WTC11 (cell line): ENCODE measurements around the gene RNF208. TPM values are rescaled to one million over a fixed set of nuclear protein-coding genes. Genes with fewer than 3 reads are reported as not detected.

ENCODE experiments used
- ATF1 ChIP-seq: sonication (generic); formaldehyde crosslinking; IDR thresholded peaks from 2 replicates; pipeline ENCODE4 v1.8.1; 2023; ENCODE audit warnings: mild to moderate bottlenecking, moderate library complexity, missing genetic modification reagents
- E2F1 ChIP-seq: sonication (generic); formaldehyde crosslinking; IDR thresholded peaks from 2 replicates; pipeline ENCODE4 v1.8.0; 2022; ENCODE audit warnings: mild to moderate bottlenecking, missing genetic modification reagents
- E2F5 ChIP-seq: sonication (generic); formaldehyde crosslinking; IDR thresholded peaks from 2 replicates; pipeline ENCODE4 v1.8.1; 2022; ENCODE audit warnings: mild to moderate bottlenecking, moderate library complexity, missing genetic modification reagents
- FOXP1 ChIP-seq: sonication (generic); formaldehyde crosslinking; IDR thresholded peaks from 2 replicates; pipeline ENCODE4 v1.8.0; 2022; ENCODE audit warnings: missing genetic modification reagents, mild to moderate bottlenecking, moderate library complexity, borderline replicate concordance
- FOXP4 ChIP-seq: sonication (generic); formaldehyde crosslinking; IDR thresholded peaks from 2 replicates; pipeline ENCODE4 v1.8.0; 2022; ENCODE audit warnings: mild to moderate bottlenecking, missing genetic modification reagents
- GRHL2 ChIP-seq: fragments of 250-450 bp; sonication (Bioruptor Pico); IDR thresholded peaks from 2 replicates; pipeline ENCODE4 v1.8.0; 2022; ENCODE audit warnings: mild to moderate bottlenecking, moderate library complexity; ENCODE audit not compliant: insufficient replicate concordance, severe bottlenecking
- HMGA2 ChIP-seq: fragments of 250-450 bp; sonication (Bioruptor Pico); IDR thresholded peaks from 2 replicates; pipeline ENCODE4 v1.4.0; 2021; ENCODE audit warnings: mild to moderate bottlenecking, moderate library complexity
- HMGXB4 ChIP-seq: sonication (generic); formaldehyde crosslinking; IDR thresholded peaks from 2 replicates; pipeline ENCODE4 v1.8.1; 2023; ENCODE audit warnings: mild to moderate bottlenecking, moderate library complexity, missing genetic modification reagents
- IRF1 ChIP-seq: sonication (generic); formaldehyde crosslinking; IDR thresholded peaks from 2 replicates; pipeline ENCODE4 v1.8.0; 2023; ENCODE audit warnings: missing genetic modification reagents
- JUN ChIP-seq: sonication (generic); formaldehyde crosslinking; IDR thresholded peaks from 2 replicates; pipeline ENCODE4 v1.8.0; 2023; ENCODE audit warnings: mild to moderate bottlenecking, missing genetic modification reagents
- NFE2L1 ChIP-seq: sonication (generic); formaldehyde crosslinking; IDR thresholded peaks from 2 replicates; pipeline ENCODE4 v1.8.1; 2023; ENCODE audit warnings: missing genetic modification reagents
- NFYB ChIP-seq: sonication (generic); formaldehyde crosslinking; conservative IDR thresholded peaks from 2 replicates; pipeline ENCODE4 v1.8.0; 2022; ENCODE audit warnings: low read depth, missing genetic modification reagents
- OVOL2 ChIP-seq: fragments of 250-450 bp; sonication (Bioruptor Pico); IDR thresholded peaks from 2 replicates; pipeline ENCODE4 v1.9.0; 2021; ENCODE audit warnings: mild to moderate bottlenecking, borderline replicate concordance
- RELA ChIP-seq: sonication (generic); formaldehyde crosslinking; IDR thresholded peaks from 2 replicates; pipeline ENCODE4 v1.8.1; 2022; ENCODE audit warnings: missing genetic modification reagents, mild to moderate bottlenecking, borderline replicate concordance
- SP1 ChIP-seq: sonication (generic); formaldehyde crosslinking; conservative IDR thresholded peaks from 2 replicates; pipeline ENCODE4 v1.8.1; 2022; ENCODE audit warnings: missing genetic modification reagents
- TEAD4 ChIP-seq: sonication (generic); formaldehyde crosslinking; IDR thresholded peaks from 2 replicates; pipeline ENCODE4 v1.8.0; 2022; ENCODE audit warnings: mild to moderate bottlenecking, missing genetic modification reagents
- TP53 ChIP-seq: sonication (generic); formaldehyde crosslinking; IDR thresholded peaks from 2 replicates; pipeline ENCODE4 v1.8.1; 2023; ENCODE audit warnings: mild to moderate bottlenecking, missing genetic modification reagents
- USF1 ChIP-seq: sonication (generic); formaldehyde crosslinking; IDR thresholded peaks from 2 replicates; pipeline ENCODE4 v1.8.0; 2022; ENCODE audit warnings: mild to moderate bottlenecking, missing genetic modification reagents
- USF2 ChIP-seq: sonication (generic); formaldehyde crosslinking; IDR thresholded peaks from 2 replicates; pipeline ENCODE4 v1.8.1; 2023; ENCODE audit warnings: mild to moderate bottlenecking, missing genetic modification reagents, moderate library complexity
- ZNF263 ChIP-seq: sonication (generic); formaldehyde crosslinking; IDR thresholded peaks from 2 replicates; pipeline ENCODE4 v1.8.1; 2022; ENCODE audit warnings: low read depth, mild to moderate bottlenecking, moderate library complexity, missing genetic modification reagents
- ZNF396 ChIP-seq: fragments of 250-450 bp; sonication (Bioruptor Pico); IDR thresholded peaks from 2 replicates; pipeline ENCODE4 v1.8.0; 2021; ENCODE audit warnings: mild to moderate bottlenecking, moderate library complexity, borderline replicate concordance
- ZNF425 ChIP-seq: fragments of 250-450 bp; sonication (Bioruptor Pico); conservative IDR thresholded peaks from 2 replicates; pipeline ENCODE4 v1.9.0; 2021; ENCODE audit warnings: mild to moderate bottlenecking
- ZNF532 ChIP-seq: fragments of 250-450 bp; sonication (Bioruptor Pico); IDR thresholded peaks from 2 replicates; pipeline ENCODE4 v1.9.0; 2021; ENCODE audit warnings: mild to moderate bottlenecking, borderline replicate concordance
- total RNA-seq: library from RNA; stranded (reverse); gene quantifications from 3 replicates; pipeline ENCODE4 v1.2.3, GENCODE V29; 2021

RNF208 gene
- total RNA-seq, 1 experiment from 2014 or later: 14.8 TPM

GRCh38 chr9:137240318-137240840 is 18.3 kb upstream of the RNF208 start (continued):
- no peak for TF ChIP-seq ZNF532 (CRISPR knock-in tag)
- TF ChIP-seq ATF1 (CRISPR knock-in tag): peak; percentile 76; the same call in 1 of the 2 replicates
- TF ChIP-seq NFYB (CRISPR knock-in tag): no peak
- TF ChIP-seq TP53: peak; percentile 85; the same call in 1 of the 2 replicates
- TF ChIP-seq TEAD4 (CRISPR knock-in tag): no peak; the same call in 1 of the 2 replicates
- peak; percentile 57; the same call in 1 of the 2 replicates for TF ChIP-seq USF1
- TF ChIP-seq GRHL2 (CRISPR knock-in tag): no peak
- no peak for TF ChIP-seq ZNF396 (CRISPR knock-in tag)
- 0 out of 2 replicates have a peak, but pooled peaks have one; percentile 64 for TF ChIP-seq JUN (CRISPR knock-in tag)
- TF ChIP-seq ZNF263 (CRISPR knock-in tag): peak; percentile 37; the same call in 1 of the 2 replicates
- 0 out of 2 replicates have a peak, but pooled peaks have one; percentile 14 for TF ChIP-seq NFE2L1 (CRISPR knock-in tag)
- 0 out of 2 replicates have a peak, but pooled peaks have one; percentile 46 for TF ChIP-seq E2F1
- 0 out of 2 replicates have a peak, but pooled peaks have one; percentile 52 for TF ChIP-seq IRF1 (CRISPR knock-in tag)
- peak; percentile 87; the same call in 1 of the 2 replicates for TF ChIP-seq FOXP1 (CRISPR knock-in tag)
- TF ChIP-seq HMGXB4 (CRISPR knock-in tag): peak; percentile 93
- TF ChIP-seq ZNF425 (CRISPR knock-in tag): no peak
- peak; percentile 56; the same call in 1 of the 2 replicates for TF ChIP-seq E2F5 (CRISPR knock-in tag)
- TF ChIP-seq RELA (CRISPR knock-in tag): peak; percentile 44; the same call in 1 of the 2 replicates
- TF ChIP-seq USF2 (CRISPR knock-in tag): no peak
- TF ChIP-seq OVOL2 (CRISPR knock-in tag): no peak
- peak; percentile 67; the same call in 1 of the 2 replicates for TF ChIP-seq FOXP4 (CRISPR knock-in tag)
- no peak for TF ChIP-seq SP1
- TF ChIP-seq HMGA2 (CRISPR knock-in tag): no peak
